Colon (tissue), 2 donors: Measurements from ENCODE around the gene ATP8B4.
"Not testable (repeated sequence)": the region's sequence is repeated elsewhere in the genome, so short reads cannot be mapped to it uniquely, and the experiment has no call there.

Experiments
- FAIRE-seq: peaks from 2 replicates; lab custom pipeline; 2012; peaks lifted over from hg19 to GRCh38; lab: Jason Lieb, UNC
- donor health status: control.
- donor health status: control.

Gene ATP8B4, protein sequence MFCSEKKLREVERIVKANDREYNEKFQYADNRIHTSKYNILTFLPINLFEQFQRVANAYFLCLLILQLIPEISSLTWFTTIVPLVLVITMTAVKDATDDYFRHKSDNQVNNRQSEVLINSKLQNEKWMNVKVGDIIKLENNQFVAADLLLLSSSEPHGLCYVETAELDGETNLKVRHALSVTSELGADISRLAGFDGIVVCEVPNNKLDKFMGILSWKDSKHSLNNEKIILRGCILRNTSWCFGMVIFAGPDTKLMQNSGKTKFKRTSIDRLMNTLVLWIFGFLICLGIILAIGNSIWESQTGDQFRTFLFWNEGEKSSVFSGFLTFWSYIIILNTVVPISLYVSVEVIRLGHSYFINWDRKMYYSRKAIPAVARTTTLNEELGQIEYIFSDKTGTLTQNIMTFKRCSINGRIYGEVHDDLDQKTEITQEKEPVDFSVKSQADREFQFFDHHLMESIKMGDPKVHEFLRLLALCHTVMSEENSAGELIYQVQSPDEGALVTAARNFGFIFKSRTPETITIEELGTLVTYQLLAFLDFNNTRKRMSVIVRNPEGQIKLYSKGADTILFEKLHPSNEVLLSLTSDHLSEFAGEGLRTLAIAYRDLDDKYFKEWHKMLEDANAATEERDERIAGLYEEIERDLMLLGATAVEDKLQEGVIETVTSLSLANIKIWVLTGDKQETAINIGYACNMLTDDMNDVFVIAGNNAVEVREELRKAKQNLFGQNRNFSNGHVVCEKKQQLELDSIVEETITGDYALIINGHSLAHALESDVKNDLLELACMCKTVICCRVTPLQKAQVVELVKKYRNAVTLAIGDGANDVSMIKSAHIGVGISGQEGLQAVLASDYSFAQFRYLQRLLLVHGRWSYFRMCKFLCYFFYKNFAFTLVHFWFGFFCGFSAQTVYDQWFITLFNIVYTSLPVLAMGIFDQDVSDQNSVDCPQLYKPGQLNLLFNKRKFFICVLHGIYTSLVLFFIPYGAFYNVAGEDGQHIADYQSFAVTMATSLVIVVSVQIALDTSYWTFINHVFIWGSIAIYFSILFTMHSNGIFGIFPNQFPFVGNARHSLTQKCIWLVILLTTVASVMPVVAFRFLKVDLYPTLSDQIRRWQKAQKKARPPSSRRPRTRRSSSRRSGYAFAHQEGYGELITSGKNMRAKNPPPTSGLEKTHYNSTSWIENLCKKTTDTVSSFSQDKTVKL

DNA sequence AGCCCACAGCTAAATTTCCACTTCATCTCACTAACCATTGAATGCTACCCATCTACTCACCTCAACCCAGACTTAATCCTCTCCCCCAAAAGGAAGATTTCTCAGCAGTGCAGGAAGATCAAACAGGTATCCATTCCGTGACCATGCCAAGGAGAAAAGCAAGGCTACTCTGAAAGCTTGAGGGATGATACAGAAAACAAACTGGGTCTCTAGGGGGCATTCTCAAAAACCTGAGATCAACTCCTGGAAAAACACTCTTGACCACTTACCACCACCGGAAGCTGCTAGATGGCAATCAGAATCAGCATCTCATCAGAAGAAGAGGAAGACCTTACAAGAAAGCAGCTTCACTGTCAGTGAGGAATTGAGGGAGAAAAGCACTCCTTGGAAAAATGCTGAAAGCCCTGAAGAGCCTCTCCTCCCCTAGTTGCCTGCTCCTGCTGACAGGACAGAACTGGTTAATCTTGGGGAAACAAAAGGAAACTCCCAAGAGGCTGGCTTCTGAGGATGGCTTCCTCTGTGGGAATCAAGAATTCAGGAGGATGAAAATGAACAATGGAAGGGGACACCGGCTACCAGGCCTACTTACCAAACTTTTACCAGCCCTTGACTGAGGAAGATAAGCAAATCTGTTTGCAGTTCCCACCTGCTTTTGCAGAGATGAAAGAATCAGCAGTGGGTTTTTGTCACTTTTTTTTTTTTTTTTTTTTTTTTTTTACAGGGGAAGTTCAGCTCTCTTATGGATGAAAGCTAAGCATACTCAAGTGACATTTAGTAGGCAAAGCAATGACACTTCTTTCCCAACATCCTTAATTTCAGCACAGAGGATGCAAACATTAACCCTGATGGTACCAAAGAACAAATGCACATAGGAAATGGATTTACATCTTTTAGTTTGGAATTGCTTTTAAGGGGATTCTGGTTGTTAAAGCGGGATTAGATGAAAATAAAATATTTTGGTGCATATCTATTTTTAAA lies at the start of gene ATP8B4:
Gene ATP8B4, minus strand, starts transcription at position 171 of the 978 bp plus-strand sequence. CDS start 12,267 bp downstream, outside the sequence.
- FAIRE-seq, result no peak

DNA sequence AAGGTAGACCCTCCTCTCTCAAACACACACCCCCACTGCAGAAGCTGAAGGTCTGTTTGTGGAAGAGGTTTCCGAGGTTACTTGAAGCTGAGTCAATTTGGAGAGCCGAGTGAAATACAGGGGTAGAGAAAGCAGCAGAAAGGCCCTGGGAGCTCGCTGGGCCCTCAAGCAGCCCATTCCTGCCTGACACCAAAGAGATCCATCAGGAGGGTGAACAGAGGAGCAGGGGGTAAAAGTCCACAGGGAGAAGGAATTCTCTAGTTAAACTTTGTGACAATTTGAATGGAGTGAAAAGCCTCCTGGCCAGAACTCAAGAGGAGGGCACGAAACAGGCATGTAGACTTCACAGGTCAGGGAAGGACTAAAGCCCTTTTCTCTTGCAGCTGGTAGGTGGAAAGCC lies 49.3 kb upstream of the ATP8B4 start:
- FAIRE-seq, result no peak

DNA sequence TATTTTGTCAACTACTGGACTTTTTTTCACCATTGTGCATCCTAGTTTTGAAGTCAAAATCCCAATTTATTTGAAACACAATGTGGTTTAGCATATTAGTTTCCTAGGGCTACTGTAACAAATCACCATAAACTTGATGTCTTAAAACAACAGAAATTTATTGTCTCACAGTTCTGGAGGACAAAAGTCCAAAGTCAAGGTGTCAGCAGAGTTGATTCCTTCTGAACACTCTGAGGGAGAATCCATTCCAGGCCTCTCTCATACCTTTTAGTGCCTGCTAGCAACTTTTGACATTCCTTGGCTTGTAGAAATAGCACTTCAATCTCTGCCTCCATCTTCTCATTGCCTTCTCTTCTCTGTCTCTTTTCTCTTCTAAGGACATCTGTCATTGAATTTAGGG lies 48.1 kb upstream of the ATP8B4 start:
- FAIRE-seq, result no peak

DNA sequence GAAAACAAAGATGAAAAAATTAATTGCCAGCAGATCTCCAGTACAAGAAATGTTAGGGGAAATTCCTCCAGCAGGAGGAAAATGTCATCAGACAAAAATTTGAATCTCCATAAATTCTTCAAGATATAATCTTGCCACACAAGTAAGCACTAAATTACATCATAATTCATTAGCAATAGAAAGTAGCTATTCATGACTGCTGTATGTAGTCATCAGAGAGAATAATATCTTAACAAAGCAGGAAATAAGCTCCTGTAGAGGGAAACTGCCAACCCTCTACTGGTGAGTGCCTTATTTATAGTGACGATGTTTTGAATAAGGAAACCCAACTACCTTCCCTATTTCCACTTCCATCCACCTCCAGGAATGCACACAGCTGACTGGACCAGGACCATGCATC lies 47.2 kb upstream of the ATP8B4 start:
- FAIRE-seq, result no peak

DNA sequence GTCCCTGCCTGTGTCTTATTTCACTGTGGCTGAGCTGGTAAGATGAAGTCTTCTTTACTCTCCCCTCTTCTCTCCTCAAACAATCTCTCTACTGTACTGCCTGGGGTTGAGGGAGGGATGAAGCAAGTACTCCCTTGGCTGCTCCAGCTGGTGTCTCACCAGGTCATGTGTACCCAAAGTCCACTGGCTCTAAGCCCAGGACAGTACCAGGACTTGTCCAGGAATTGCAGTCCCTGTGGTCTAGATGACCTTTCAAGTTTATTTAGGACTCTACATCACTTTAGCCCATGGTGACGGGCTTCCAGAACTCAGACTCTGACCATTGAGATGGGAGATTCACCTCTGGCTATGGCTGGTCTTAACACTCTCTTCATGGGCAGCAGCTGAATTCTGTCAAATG lies 45.4 kb upstream of the ATP8B4 start:
- FAIRE-seq, result no peak

DNA sequence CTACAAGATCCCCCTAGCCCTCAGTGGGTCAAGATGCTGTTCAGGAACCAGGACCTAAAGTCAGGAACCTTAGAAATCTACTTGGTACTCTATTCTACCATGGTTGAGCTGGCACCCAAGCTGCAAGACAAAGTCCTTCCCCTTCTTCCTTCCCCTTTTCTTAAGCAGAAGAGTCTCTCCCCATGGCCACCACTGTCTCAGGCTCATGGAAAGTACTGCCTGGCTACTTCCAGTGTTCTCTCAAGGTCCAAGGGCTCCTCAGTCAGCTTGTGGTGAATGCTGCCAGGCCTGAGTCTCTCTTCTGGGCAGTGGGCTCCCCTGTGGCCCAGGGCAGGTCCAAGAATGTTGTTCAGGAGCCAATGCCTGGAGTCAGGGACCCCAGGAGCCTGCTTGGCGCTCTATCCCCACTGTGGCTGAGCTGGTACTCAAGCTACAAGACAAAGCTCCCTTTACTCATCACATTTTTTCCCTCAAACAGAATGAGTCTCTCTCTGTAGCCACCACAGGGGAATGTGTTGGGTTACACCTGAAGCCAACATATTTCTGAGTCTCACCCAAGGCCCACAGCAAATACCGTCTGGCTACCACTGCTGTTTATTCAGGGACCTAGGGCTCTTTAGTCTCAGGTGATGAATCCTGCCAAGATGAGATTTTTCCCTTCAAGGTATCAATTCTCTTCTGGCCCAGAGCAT lies 44.8 kb upstream of the ATP8B4 start:
- FAIRE-seq, result no peak

DNA sequence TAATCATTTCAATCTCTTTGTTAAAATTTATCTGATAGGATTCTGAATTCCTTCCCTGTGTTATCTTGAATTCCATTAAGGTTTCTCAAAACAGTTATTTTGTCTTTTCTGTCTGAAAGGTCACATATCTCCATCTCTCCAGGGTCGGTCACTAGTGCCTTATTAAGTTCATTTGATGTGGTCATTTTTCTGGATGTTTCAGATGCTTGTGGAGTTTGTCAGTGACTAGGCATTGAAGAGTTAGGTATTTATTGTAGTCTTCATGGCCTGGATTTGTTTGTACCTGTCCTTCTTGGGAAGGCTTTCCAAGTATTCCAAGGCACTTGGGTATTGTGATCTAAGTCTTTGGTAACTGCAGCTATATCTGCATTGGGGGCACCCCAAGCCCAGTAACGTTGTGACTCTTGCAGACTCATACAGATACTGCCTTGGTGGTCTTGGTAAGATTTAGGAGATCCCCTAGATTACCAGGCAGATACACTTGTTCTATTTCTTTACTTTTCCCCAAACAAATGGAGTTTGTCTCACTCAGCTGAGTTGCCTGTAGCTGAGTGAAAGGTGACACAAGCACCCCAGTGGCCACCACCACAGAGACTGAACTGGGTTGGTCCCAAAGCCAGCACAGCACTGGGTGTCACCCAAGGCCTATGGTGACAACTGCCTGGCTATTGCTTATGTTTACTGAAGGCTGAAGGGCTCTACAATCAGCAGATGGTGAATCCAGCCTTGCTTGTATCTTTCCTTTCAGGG lies 44.1 kb upstream of the ATP8B4 start:
- FAIRE-seq, result no peak

DNA sequence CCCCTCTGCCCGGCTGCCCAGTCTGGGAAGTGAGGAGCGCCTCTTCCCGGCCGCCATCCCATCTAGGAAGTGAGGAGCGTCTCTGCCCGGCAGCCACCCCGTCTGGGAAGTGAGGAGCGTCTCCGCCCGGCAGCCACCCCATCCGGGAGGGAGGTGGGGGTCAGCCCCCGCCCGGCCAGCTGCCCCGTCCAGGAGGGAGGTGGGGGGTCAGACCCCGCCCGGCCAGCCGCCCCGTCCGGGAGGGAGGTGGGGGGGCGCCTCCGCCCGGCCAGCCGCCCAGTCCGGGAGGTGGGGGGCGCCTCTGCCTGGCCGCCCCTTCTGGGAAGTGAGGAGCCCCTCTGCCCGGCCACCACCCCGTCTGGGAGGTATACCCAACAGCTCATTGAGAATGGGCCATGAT lies 39.2 kb upstream of the ATP8B4 start:
- FAIRE-seq, result not testable (repeated sequence)

DNA sequence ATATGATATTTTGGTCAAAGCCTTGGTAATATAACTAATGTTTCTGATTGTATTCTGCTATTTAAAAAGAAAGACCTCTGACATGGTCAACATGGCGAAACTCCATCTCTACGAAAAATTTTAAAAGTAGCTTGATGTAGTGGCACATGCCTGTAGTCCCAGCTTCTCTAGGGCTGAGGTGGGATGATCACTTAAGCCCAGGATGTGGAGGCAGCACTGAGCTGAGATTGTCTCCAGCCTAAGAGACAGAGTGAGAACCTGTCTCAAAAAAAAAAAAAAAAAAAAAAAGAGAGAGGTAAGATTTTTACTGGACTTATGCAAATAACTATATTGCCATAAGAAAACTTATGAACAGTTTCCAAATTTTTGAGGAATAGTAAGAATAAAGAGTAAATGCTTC lies 32.4 kb upstream of the ATP8B4 start:
- FAIRE-seq, result no peak

DNA sequence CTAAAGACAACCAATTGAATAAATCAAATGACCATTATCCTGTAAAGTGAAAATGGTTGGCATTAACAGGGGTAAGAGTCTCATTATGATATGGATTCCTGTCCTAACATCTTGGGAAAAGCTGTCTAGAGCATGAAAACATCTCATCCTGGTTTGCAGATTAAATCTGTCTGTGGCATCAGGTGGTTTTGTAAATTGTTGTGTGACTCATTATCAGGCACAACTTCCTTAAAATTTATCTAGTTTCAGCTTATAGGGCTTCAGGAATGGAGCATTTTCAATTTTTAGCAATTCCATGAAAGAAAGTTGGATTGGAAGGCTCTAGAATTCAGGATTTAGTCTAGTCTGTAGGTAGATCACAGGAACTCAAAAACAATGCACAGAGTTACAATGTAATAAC lies 31.8 kb upstream of the ATP8B4 start:
- FAIRE-seq, result no peak

DNA sequence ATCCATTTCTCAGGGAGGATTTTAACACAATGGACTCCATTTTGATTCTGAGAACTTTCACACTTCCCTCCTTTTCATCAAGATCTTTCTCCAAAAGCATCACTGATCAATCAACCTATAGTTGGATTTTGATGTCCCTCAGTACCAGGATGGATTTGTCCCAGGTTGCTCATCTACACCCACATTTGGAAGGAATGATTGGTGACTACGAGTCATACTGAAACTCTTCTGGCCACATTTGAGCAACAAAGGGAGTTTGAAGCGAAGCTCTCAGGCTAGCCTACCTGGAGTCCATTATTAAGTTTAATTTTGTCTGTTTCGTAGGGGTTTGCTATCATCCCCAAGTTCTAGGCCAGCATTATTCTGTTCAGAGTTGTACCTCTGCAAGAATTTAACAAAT lies 31.3 kb upstream of the ATP8B4 start:
- FAIRE-seq, result no peak

DNA sequence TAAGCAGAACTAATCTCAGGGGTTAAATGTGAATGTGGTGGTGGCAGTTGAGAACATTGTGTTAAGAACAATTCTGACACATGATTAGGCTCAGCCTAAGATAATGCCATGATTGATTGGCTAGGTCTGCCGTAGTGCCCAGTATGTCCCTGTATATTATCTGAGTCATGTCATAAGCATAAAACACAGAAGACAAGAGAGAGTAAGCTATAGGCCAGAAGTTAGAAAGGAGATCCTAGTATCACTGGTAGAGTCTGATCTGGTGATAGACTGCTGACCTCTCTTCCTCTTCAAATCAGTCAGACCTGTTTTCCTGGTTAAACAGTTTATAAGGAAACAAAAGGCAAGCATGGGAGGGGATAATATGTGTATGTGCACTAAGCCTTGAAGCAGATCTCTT lies 30.1 kb upstream of the ATP8B4 start:
- no peak for FAIRE-seq

DNA sequence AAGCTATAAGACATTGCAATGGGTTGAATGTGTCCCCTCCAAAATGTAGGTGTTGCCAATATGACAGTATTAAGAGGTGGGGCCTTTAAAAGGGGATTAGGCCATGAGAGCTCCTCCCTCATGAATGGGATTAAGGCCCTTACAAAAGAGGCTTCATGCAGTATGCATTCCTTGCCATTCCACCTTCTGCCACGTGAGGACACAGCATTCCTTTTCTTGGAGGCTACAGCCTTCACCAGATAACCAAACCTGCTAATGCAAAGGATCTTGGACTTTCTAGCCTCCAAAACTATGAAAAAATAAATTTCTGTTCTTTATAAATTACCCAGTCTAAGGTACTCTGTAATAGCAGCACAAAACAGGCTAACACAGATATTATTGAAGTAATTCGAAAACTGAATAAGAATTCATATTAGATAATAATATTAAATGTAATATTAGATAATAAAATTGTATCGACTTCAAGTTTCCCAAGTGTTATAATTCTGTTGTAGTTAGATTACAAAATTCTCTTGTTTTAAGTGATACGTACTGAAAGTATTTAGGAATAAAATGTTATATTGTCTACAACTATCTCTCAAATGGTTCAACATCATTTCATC lies 29.4 kb upstream of the ATP8B4 start:
- FAIRE-seq, result no peak

DNA sequence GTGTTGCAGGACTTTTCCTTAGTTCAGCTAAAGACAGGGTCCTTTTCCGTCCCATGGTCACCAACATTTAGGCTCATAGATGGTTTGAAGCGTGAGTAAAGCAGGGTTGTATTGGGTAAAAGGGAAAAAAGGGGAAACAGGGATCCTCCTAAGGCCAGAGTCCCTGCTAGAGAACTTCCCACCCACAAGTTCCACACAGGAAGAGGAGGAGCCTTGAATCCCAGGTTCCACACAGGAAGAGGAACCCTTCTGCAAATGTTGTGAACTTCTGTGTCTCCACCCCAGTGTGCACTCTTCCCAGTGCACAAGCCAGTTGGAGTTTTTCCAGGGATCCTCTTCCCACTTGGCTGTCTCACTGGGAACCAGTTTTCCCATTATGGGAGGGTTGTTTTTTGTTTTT lies 27.6 kb upstream of the ATP8B4 start:
- no peak for FAIRE-seq

DNA sequence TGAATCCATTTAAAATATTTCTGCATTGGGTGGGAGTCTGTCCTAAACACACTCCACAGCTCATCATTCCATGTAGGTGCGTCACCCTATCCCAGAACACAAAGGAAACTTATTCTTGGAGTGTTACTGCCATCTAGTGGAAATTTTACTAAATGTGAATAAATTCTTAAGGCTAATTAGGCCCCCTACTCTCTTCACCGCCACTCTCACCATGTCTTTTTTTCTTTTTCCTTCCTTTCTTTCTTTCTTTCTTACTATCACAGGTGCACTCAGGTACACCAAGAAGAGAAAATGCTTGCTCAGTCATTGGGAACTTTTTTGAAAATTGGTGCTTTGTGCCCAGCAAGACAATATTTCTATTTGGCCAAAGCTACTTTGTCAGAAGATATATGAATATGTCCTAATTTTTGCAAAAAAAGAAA lies 26.4 kb upstream of the ATP8B4 start:
- no peak for FAIRE-seq

DNA sequence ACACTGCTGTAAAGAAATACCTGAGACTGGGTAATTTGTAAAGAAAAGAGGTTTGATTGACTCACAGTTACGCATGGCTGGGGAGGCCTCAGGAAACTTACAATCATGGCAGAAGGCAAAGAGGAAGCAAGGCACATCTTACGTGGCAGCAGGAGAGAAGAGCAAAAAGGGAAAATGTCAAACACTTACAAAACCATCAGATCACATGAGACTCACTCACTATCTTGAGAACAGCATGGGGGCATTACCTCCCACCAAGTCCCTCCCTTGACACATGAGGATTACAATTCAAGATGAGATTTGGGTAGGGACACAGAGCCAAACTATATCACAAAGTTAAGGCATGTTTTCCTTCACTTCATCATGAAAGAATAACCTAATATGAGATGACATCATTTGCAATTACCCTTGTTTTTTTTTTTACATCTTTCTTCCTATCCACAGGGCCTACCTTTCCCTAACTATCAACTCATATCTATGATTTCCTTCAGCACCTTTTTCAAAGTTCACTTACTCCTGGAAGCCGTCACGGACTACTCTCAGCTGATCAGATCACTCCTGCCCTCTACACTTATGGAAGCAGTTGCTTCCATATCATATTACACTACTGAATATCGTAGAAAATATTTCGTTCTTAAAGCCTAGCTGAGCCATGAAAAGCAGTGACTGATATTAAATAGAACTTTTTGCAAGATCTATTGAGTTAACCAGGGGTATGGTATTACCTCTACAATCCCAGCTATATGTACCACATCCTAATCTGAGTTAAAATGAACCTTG lies 25.5 kb upstream of the ATP8B4 start:
- FAIRE-seq, result no peak

DNA sequence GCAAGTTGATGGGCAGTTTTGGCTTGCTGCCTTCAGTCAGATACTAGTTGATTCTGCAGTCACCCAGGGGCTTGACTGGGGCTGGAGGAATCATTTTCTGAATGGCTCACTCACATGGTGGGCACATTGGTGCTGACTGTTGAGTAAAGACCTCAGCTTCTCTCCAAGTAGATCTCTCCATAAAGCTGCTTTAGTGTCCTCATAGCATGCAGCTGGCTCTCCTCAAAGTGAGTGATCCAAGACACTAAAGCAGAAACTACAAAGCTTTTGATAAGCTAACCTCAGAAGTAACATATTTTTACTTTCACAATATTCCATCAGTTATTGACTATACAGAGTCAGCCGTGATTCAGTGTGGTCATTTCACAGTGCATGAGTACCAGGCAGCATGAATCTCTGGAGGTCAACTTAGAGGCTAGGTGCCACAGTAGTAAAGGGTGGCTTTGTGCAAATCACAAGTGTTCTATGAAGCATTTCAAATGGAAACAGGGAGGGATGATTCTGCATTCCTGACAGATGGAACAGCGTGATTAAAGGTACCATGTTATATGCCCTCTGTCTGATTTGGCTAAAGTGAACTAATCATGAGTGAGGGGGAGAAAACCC lies 24.3 kb upstream of the ATP8B4 start:
- FAIRE-seq, result no peak

DNA sequence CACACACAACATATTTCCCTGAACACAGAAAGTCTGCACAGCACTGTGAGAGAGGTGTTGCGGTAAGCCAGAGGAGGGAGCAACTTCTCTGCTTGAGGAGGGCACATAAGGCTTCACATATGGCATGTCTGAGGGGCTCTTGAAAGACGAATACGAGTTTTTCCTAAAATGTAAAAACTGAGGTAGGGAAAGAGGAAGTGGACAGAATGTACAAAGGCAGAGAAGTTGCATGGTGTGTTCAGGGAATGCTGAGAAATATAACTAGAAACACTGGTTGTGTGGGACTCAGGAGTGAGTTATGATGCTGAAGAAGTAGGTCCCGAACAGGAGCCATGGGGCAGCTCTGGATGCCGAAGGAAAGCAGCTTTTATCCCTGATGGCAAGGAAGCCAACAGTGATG lies 22.8 kb upstream of the ATP8B4 start:
- FAIRE-seq, result no peak
